Measurements from ENCODE around the gene EFCC1.

Gene EFCC1

GRCh38 chr3:129031476-129032215 is 30.5 kb downstream of the EFCC1 start:
- in situ Hi-C loops (cut with HindIII; ENCODE audit: low sequenced_read_pairs), result no loop called here

- in situ Hi-C loops (cut with HindIII; ENCODE audit: low sequenced_read_pairs), result no loop called here
Observed at GRCh38 chr3:129032716-129033115, 31.6 kb downstream of the EFCC1 start.

GRCh38 chr3:129033151-129033550 is 32.0 kb downstream of the EFCC1 start:
- in situ Hi-C loops (cut with HindIII; ENCODE audit: low sequenced_read_pairs), result no loop called here

- in situ Hi-C loops (cut with HindIII; ENCODE audit: low sequenced_read_pairs), result no loop called here
Observed at GRCh38 chr3:129033633-129034321, 32.7 kb downstream of the EFCC1 start.

GRCh38 chr3:129034642-129035041 is 33.5 kb downstream of the EFCC1 start:
- in situ Hi-C loops (cut with HindIII; ENCODE audit: low sequenced_read_pairs), result no loop called here

GRCh38 chr3:129035360-129036221 is 34.5 kb downstream of the EFCC1 start:
- in situ Hi-C loops (cut with HindIII; ENCODE audit: low sequenced_read_pairs), result no loop called here

- in situ Hi-C loops (cut with HindIII; ENCODE audit: low sequenced_read_pairs), result no loop called here
Observed at GRCh38 chr3:129036222-129037092, 35.4 kb downstream of the EFCC1 start.

- in situ Hi-C loops (cut with HindIII; ENCODE audit: low sequenced_read_pairs), result no loop called here
Observed at GRCh38 chr3:129037093-129037419, 36.0 kb downstream of the EFCC1 start.

- in situ Hi-C loops (cut with HindIII; ENCODE audit: low sequenced_read_pairs), result no loop called here
Observed at GRCh38 chr3:129038121-129038855, 37.2 kb downstream of the EFCC1 start.

GRCh38 chr3:129039271-129040038 is 38.4 kb downstream of the EFCC1 start:
- in situ Hi-C loops (cut with HindIII; ENCODE audit: low sequenced_read_pairs), result no loop called here

GRCh38 chr3:129040039-129040336 is 38.9 kb downstream of the EFCC1 start:
- in situ Hi-C loops (cut with HindIII; ENCODE audit: low sequenced_read_pairs), result no loop called here

GRCh38 chr3:129040579-129041300 is 39.6 kb downstream of the EFCC1 start:
- in situ Hi-C loops (cut with HindIII; ENCODE audit: low sequenced_read_pairs), result no loop called here

GRCh38 chr3:129045675-129046036 is 44.6 kb downstream of the EFCC1 start:
- in situ Hi-C loops (cut with HindIII; ENCODE audit: low sequenced_read_pairs), result no loop called here

GRCh38 chr3:129046037-129046731 is 45.1 kb downstream of the EFCC1 start:
- in situ Hi-C loops (cut with HindIII; ENCODE audit: low sequenced_read_pairs), result no loop called here

GRCh38 chr3:129046732-129047552 is 45.8 kb downstream of the EFCC1 start:
- in situ Hi-C loops (cut with HindIII; ENCODE audit: low sequenced_read_pairs), result no loop called here

- in situ Hi-C loops (cut with HindIII; ENCODE audit: low sequenced_read_pairs), result no loop called here
Observed at GRCh38 chr3:129047553-129047839, 46.4 kb downstream of the EFCC1 start.

- in situ Hi-C loops (cut with HindIII; ENCODE audit: low sequenced_read_pairs), result no loop called here
Observed at GRCh38 chr3:129050556-129051295, 49.6 kb downstream of the EFCC1 start.

All from DLD1 (cell line).